HEK293 (cell line): ENCODE measurements around the gene TESMIN.

Source experiments
- EGR2 ChIP-seq: fragments of 450-650 bp; formaldehyde crosslinking; IDR thresholded peaks from 2 replicates; pipeline ENCODE4 v1.5.1; 2016; ENCODE audit warnings: low read depth, missing biosample characterization, missing genetic modification characterization
- GLIS1 ChIP-seq: fragments of 450-650 bp; formaldehyde crosslinking; IDR thresholded peaks from 2 replicates; pipeline ENCODE4 v1.5.1; 2016; ENCODE audit warnings: missing biosample characterization, missing genetic modification characterization
- HOXD13 ChIP-seq: sonication (generic); formaldehyde crosslinking; IDR thresholded peaks from 2 replicates; pipeline ENCODE4 v1.8.0; 2022; ENCODE audit warnings: missing genetic modification reagents, borderline replicate concordance
- INSM2 ChIP-seq: fragments of 450-650 bp; formaldehyde crosslinking; IDR thresholded peaks from 2 replicates; pipeline ENCODE4 v1.5.1; 2016; ENCODE audit warnings: missing biosample characterization, missing genetic modification characterization
- PRDM10 ChIP-seq: fragments of 450-650 bp; formaldehyde crosslinking; IDR thresholded peaks from 2 replicates; pipeline ENCODE4 v1.5.1; 2016; ENCODE audit warnings: missing biosample characterization, missing genetic modification characterization
- REPIN1 ChIP-seq: fragments of 450-650 bp; formaldehyde crosslinking; IDR thresholded peaks from 2 replicates; pipeline ENCODE4 v1.5.1; 2017; ENCODE audit warnings: missing biosample characterization, missing genetic modification characterization, low read depth
- SCRT1 ChIP-seq: fragments of 450-650 bp; formaldehyde crosslinking; IDR thresholded peaks from 2 replicates; pipeline ENCODE4 v1.5.1; 2016; ENCODE audit warnings: missing biosample characterization, missing genetic modification characterization, borderline replicate concordance
- TCF7L2 ChIP-seq: IDR thresholded peaks from 2 replicates; pipeline ENCODE4 v1.6.1; 2011; ENCODE audit warnings: low read depth, mild to moderate bottlenecking, inconsistent platforms, low read length, moderate library complexity, borderline replicate concordance
- ZEB2 ChIP-seq: fragments of 450-650 bp; formaldehyde crosslinking; IDR thresholded peaks from 2 replicates; pipeline ENCODE4 v1.5.1; 2016; ENCODE audit warnings: missing biosample characterization, missing genetic modification characterization
- ZFP3 ChIP-seq: fragments of 450-650 bp; formaldehyde crosslinking; IDR thresholded peaks from 2 replicates; pipeline ENCODE4 v1.5.1; 2016; ENCODE audit warnings: low read depth, missing biosample characterization, missing genetic modification characterization
- ZFP41 ChIP-seq: fragments of 450-650 bp; formaldehyde crosslinking; IDR thresholded peaks from 2 replicates; pipeline ENCODE4 v1.5.1; 2016; ENCODE audit warnings: missing biosample characterization, missing genetic modification characterization, borderline replicate concordance
- ZFP69B ChIP-seq: fragments of 450-650 bp; formaldehyde crosslinking; IDR thresholded peaks from 2 replicates; pipeline ENCODE4 v1.5.1; 2016; ENCODE audit warnings: missing biosample characterization, missing genetic modification characterization
- ZNF114 ChIP-seq: fragments of 450-650 bp; formaldehyde crosslinking; IDR thresholded peaks from 2 replicates; pipeline ENCODE4 v1.5.0; 2017; ENCODE audit warnings: missing biosample characterization, missing genetic modification characterization
- ZNF138 ChIP-seq: fragments of 450-650 bp; formaldehyde crosslinking; IDR thresholded peaks from 2 replicates; pipeline ENCODE4 v1.5.1; 2016; ENCODE audit warnings: missing biosample characterization, missing genetic modification characterization, borderline replicate concordance
- ZNF248 ChIP-seq: fragments of 450-650 bp; formaldehyde crosslinking; IDR thresholded peaks from 2 replicates; pipeline ENCODE4 v1.5.1; 2017; ENCODE audit warnings: missing biosample characterization, missing genetic modification characterization
- ZNF292 ChIP-seq: fragments of 450-650 bp; formaldehyde crosslinking; IDR thresholded peaks from 2 replicates; pipeline ENCODE4 v1.5.1; 2016; ENCODE audit warnings: low read depth, missing biosample characterization, missing genetic modification characterization, borderline replicate concordance
- ZNF311 ChIP-seq: fragments of 450-650 bp; formaldehyde crosslinking; IDR thresholded peaks from 2 replicates; pipeline ENCODE4 v1.5.1; 2017; ENCODE audit warnings: missing biosample characterization, missing genetic modification characterization, borderline replicate concordance
- ZNF324 ChIP-seq: fragments of 450-650 bp; formaldehyde crosslinking; IDR thresholded peaks from 2 replicates; pipeline ENCODE4 v1.5.1; 2016; ENCODE audit warnings: missing biosample characterization, missing genetic modification characterization
- ZNF362 ChIP-seq: fragments of 450-650 bp; formaldehyde crosslinking; IDR thresholded peaks from 2 replicates; pipeline ENCODE4 v1.5.1; 2016; ENCODE audit warnings: missing biosample characterization, missing genetic modification characterization
- ZNF391 ChIP-seq: fragments of 450-650 bp; formaldehyde crosslinking; IDR thresholded peaks from 2 replicates; pipeline ENCODE4 v1.5.1; 2016; ENCODE audit warnings: low read depth, missing biosample characterization, missing genetic modification characterization, borderline replicate concordance
- ZNF394 ChIP-seq: fragments of 450-650 bp; formaldehyde crosslinking; IDR thresholded peaks from 2 replicates; pipeline ENCODE4 v1.5.1; 2016; ENCODE audit warnings: missing biosample characterization, missing genetic modification characterization, mild to moderate bottlenecking, moderate library complexity, borderline replicate concordance
- ZNF416 ChIP-seq: fragments of 450-650 bp; formaldehyde crosslinking; IDR thresholded peaks from 2 replicates; pipeline ENCODE4 v1.5.1; 2016; ENCODE audit warnings: missing biosample characterization, missing genetic modification characterization
- ZNF449 ChIP-seq: fragments of 450-650 bp; formaldehyde crosslinking; IDR thresholded peaks from 2 replicates; pipeline ENCODE4 v1.5.1; 2017; ENCODE audit warnings: missing biosample characterization, mild to moderate bottlenecking, missing genetic modification characterization, moderate library complexity
- ZNF544 ChIP-seq: fragments of 450-650 bp; formaldehyde crosslinking; IDR thresholded peaks from 2 replicates; pipeline ENCODE4 v1.5.0; 2017; ENCODE audit warnings: missing biosample characterization, missing genetic modification characterization
- ZNF561 ChIP-seq: fragments of 450-650 bp; IDR thresholded peaks from 2 replicates; pipeline ENCODE4 v1.5.1; 2018; ENCODE audit warnings: missing biosample characterization, missing genetic modification characterization, borderline replicate concordance
- ZNF768 ChIP-seq: fragments of 450-650 bp; formaldehyde crosslinking; IDR thresholded peaks from 2 replicates; pipeline ENCODE4 v1.5.1; 2018; ENCODE audit warnings: missing biosample characterization, mild to moderate bottlenecking, missing genetic modification characterization
- ZNF777 ChIP-seq: fragments of 450-650 bp; formaldehyde crosslinking; IDR thresholded peaks from 2 replicates; pipeline ENCODE4 v1.5.1; 2017; ENCODE audit warnings: missing biosample characterization, missing genetic modification characterization, borderline replicate concordance
- ZNF785 ChIP-seq: fragments of 450-650 bp; formaldehyde crosslinking; IDR thresholded peaks from 2 replicates; pipeline ENCODE4 v1.5.1; 2016; ENCODE audit warnings: missing biosample characterization, missing genetic modification characterization
- ZNF792 ChIP-seq: fragments of 450-650 bp; formaldehyde crosslinking; IDR thresholded peaks from 2 replicates; pipeline ENCODE4 v1.5.1; 2016; ENCODE audit warnings: missing biosample characterization, missing genetic modification characterization
- ZSCAN16 ChIP-seq: fragments of 450-650 bp; formaldehyde crosslinking; IDR thresholded peaks from 2 replicates; pipeline ENCODE4 v1.5.1; 2016; ENCODE audit warnings: missing biosample characterization, missing genetic modification characterization
- ZSCAN23 ChIP-seq: fragments of 450-650 bp; formaldehyde crosslinking; IDR thresholded peaks from 2 replicates; pipeline ENCODE4 v1.5.1; 2016; ENCODE audit warnings: missing biosample characterization, missing genetic modification characterization
- ZSCAN4 ChIP-seq: fragments of 450-650 bp; formaldehyde crosslinking; IDR thresholded peaks from 2 replicates; pipeline ENCODE4 v1.5.1; 2017; ENCODE audit warnings: missing biosample characterization, missing genetic modification characterization

The TESMIN gene

GRCh38 chr11:68659158-68659921, 92.0 kb downstream of the TESMIN start (continued):
- TF ChIP-seq INSM2 (tag by site-specific recombination) (peak; percentile 79), REPIN1 (no peak; the same call in 1 of the 2 replicates), ZNF391 (tag by site-specific recombination) (peak; percentile 34; the same call in 1 of the 2 replicates), ZNF292 (no peak), ZFP3 (tag by site-specific recombination) (no peak), ZNF248 (tag by site-specific recombination) (no peak), ZNF394 (no peak), ZSCAN4 (peak; percentile 88), ZFP41 (tag by site-specific recombination) (no peak), ZNF114 (tag by site-specific recombination) (no peak), HOXD13 (CRISPR knock-in tag) (no peak), SCRT1 (tag by site-specific recombination) (no peak), ZNF792 (tag by site-specific recombination) (no peak), ZNF777 (tag by site-specific recombination) (no peak), ZNF138 (tag by site-specific recombination) (no peak), PRDM10 (tag by site-specific recombination) (peak; percentile 47; the same call in 1 of the 2 replicates), GLIS1 (tag by site-specific recombination) (peak; percentile 93), ZNF324 (tag by site-specific recombination) (no peak), TCF7L2 (no peak), ZNF768 (tag by site-specific recombination) (no peak), ZNF362 (no peak), ZFP69B (tag by site-specific recombination) (no peak), ZNF416 (tag by site-specific recombination) (no peak), ZNF544 (tag by site-specific recombination) (no peak), ZNF785 (tag by site-specific recombination) (no peak), ZNF449 (tag by site-specific recombination) (no peak), ZNF311 (tag by site-specific recombination) (no peak), EGR2 (no peak), ZSCAN23 (no peak), ZNF561 (tag by site-specific recombination) (0 out of 2 replicates have a peak, but pooled peaks have one; percentile 39), ZSCAN16 (tag by site-specific recombination) (no peak), ZEB2 (tag by site-specific recombination) (peak; percentile 93)
